Upper lobe of left lung (tissue), 4 donors: ENCODE measurements around the gene IQCH.

Experiments used
- CTCF ChIP-seq, 6 experiments: fragments of 450-650 bp in 4 of 6; fragments of 200-600 bp in 2 of 6; sonication (generic) in 2 of 6; IDR thresholded peaks; one replicate each; pipeline ENCODE4 v1.5.1; 2016 to 2019; ENCODE audit warnings: antibody characterized with exemption in 6 of 6
- POLR2A ChIP-seq, 4 donors: fragments of 450-650 bp; IDR thresholded peaks; one replicate each; pipeline ENCODE4 v1.5.1; 2016 to 2017; ENCODE audit warnings: antibody characterized with exemption in 4 of 4, mild to moderate bottlenecking in 2 of 4

GRCh38 chr15:67290319-67290718, 35.7 kb downstream of the IQCH start:
- TF ChIP-seq POLR2A (IDR thresholded peaks at IDR 0.05): no peak
- no peak for TF ChIP-seq CTCF (IDR thresholded peaks at IDR 0.05)
